22Rv1 (cell line): ENCODE measurements around the gene ZNF507.

Experiments used
- ZFX ChIP-seq: fragments of 450-650 bp; IDR thresholded peaks from 2 replicates; pipeline ENCODE4 v1.6.1; 2017; ENCODE audit warnings: antibody characterized with exemption, borderline replicate concordance
- TF ChIP-seq, protein P1 (sequence below): fragments of 450-650 bp; IDR thresholded peaks from 2 replicates; pipeline ENCODE4 v1.5.1; 2017; ENCODE audit warnings: mild to moderate bottlenecking

DNA sequence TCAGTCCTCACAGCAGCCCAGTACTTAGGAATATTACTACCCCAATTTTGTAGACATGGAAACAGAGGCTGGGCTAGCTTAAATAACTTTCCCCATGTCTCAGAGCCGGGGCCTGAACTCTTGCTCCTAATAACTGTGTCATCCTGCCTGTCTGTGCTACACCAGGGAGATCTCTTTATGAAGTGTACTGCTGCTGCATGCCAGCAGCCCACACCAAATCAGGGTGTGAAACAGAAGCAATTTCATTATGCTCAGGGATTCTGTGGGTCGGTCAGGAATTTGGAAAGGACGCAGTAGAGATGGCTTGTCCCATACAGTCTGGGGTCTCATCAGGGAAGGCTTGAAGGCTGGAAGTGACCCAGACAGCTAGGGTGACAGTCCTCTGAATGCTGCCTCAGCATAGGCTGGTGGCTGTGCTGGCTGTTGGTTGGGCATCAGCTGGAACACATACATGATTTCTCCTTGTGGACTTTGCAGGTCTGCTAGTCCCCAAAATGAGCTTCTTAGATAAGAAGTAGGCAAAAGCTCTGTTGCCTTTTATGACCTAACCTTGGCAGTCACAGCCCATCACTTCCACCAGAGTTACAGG, 22.6 kb downstream of the ZNF507 start:
- TF ChIP-seq, protein P1, sequence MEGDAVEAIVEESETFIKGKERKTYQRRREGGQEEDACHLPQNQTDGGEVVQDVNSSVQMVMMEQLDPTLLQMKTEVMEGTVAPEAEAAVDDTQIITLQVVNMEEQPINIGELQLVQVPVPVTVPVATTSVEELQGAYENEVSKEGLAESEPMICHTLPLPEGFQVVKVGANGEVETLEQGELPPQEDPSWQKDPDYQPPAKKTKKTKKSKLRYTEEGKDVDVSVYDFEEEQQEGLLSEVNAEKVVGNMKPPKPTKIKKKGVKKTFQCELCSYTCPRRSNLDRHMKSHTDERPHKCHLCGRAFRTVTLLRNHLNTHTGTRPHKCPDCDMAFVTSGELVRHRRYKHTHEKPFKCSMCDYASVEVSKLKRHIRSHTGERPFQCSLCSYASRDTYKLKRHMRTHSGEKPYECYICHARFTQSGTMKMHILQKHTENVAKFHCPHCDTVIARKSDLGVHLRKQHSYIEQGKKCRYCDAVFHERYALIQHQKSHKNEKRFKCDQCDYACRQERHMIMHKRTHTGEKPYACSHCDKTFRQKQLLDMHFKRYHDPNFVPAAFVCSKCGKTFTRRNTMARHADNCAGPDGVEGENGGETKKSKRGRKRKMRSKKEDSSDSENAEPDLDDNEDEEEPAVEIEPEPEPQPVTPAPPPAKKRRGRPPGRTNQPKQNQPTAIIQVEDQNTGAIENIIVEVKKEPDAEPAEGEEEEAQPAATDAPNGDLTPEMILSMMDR = no peak
- no peak for TF ChIP-seq ZFX
